Measurements from ENCODE around the gene TBC1D2B.

TBC1D2B gene

GRCh38 chr15:78093242-78094020 is 15.9 kb upstream of the TBC1D2B start:
- no peak for DNase-seq
- Histone ChIP-seq H3K36me3 (ENCODE audit: control insufficient read depth, insufficient read depth, low read length) (no peaks in the 10 kb centered on the region), H3K18ac (ENCODE audit: low read length) (no peak overlapping the region), H2BK120ac (ENCODE audit: low read depth, low read length) (no peak overlapping the region), H2AK5ac (ENCODE audit: low read length) (no peak overlapping the region), H3K56ac (ENCODE audit: low read length) (no peak overlapping the region), H3K79me1 (ENCODE audit: low read length) (no peaks in the 10 kb centered on the region), H3K4ac (ENCODE audit: low read depth, low read length) (no peak overlapping the region), H4K8ac (ENCODE audit: low read depth, low read length) (no peak overlapping the region), H3K27ac (ENCODE audit: low read depth, low read length) (no peak overlapping the region), H3K4me2 (ENCODE audit: low read length) (no peak overlapping the region), H3K79me2 (ENCODE audit: control insufficient read depth, insufficient read depth, low read length) (no peaks in the 10 kb centered on the region), H3K4me1 (ENCODE audit: control insufficient read depth, low read depth, low read length) (no peaks in the 10 kb centered on the region), H2BK5ac (ENCODE audit: low read length) (no peak overlapping the region), H2BK15ac (replicated peaks; ENCODE audit: low read depth) (no peak overlapping the region), H3K23ac (ENCODE audit: low read length) (no peak overlapping the region), H4K5ac (ENCODE audit: low read length) (no peak overlapping the region), H3K9ac (ENCODE audit: low read length) (no peak overlapping the region), H3K4me3 (ENCODE audit: low read length) (no peak overlapping the region), H3K27me3 (ENCODE audit: insufficient read depth, low read length, poor library complexity) (no peaks in the 10 kb centered on the region)
- no CpG with 5 or more reads among the region's 5 CpGs for WGBS (ENCODE audit: extremely low coverage, insufficient coverage, low lambda C conversion rate)

GRCh38 chr15:78092261-78093041 is 14.9 kb upstream of the TBC1D2B start, which contains the start of gene SH2D7:
SH2D7 (plus strand) TSS chr15:78092561; CDS start chr15:78092585, 24 bp downstream.
- no peak within 1 kb of the TSS for H4K5ac ChIP-seq (ENCODE audit: low read length)
- no peak within 1 kb of the TSS for H3K23ac ChIP-seq (ENCODE audit: low read length)
- no peak within 1 kb of the TSS for H4K8ac ChIP-seq (ENCODE audit: low read depth, low read length)
- H3K56ac ChIP-seq (ENCODE audit: low read length), result no peak within 1 kb of the TSS
- WGBS (ENCODE audit: extremely low coverage, insufficient coverage, low lambda C conversion rate), result no CpG with 5 or more reads among the region's 11 CpGs
- H3K36me3 ChIP-seq (ENCODE audit: control insufficient read depth, insufficient read depth, low read length), result no peaks in the 10 kb centered on the region
- H2AK5ac ChIP-seq (ENCODE audit: low read length), result no peak within 1 kb of the TSS
- H3K79me1 ChIP-seq (ENCODE audit: low read length), result no peaks in the 10 kb centered on the region
- H3K4me2 ChIP-seq (ENCODE audit: low read length), result no peak within 1 kb of the TSS
- no peak within 1 kb of the TSS for H3K4me3 ChIP-seq (ENCODE audit: low read length)
- no peak within 1 kb of the TSS for H3K18ac ChIP-seq (ENCODE audit: low read length)
- no peak within 1 kb of the TSS for H2BK15ac ChIP-seq (replicated peaks; ENCODE audit: low read depth)
- no peak within 1 kb of the TSS for H2BK5ac ChIP-seq (ENCODE audit: low read length)
- H3K27ac ChIP-seq (ENCODE audit: low read depth, low read length), result no peak within 1 kb of the TSS
- H3K79me2 ChIP-seq (ENCODE audit: control insufficient read depth, insufficient read depth, low read length), result no peaks in the 10 kb centered on the region
- H3K4ac ChIP-seq (ENCODE audit: low read depth, low read length), result no peak within 1 kb of the TSS
- no peaks in the 10 kb centered on the region for H3K27me3 ChIP-seq (ENCODE audit: insufficient read depth, low read length, poor library complexity)
- DNase-seq, result no peak
- H3K4me1 ChIP-seq (ENCODE audit: control insufficient read depth, low read depth, low read length), result no peaks in the 10 kb centered on the region
- H3K9ac ChIP-seq (ENCODE audit: low read length), result no peak within 1 kb of the TSS
- H2BK120ac ChIP-seq (ENCODE audit: low read depth, low read length), result no peak within 1 kb of the TSS

DNA sequence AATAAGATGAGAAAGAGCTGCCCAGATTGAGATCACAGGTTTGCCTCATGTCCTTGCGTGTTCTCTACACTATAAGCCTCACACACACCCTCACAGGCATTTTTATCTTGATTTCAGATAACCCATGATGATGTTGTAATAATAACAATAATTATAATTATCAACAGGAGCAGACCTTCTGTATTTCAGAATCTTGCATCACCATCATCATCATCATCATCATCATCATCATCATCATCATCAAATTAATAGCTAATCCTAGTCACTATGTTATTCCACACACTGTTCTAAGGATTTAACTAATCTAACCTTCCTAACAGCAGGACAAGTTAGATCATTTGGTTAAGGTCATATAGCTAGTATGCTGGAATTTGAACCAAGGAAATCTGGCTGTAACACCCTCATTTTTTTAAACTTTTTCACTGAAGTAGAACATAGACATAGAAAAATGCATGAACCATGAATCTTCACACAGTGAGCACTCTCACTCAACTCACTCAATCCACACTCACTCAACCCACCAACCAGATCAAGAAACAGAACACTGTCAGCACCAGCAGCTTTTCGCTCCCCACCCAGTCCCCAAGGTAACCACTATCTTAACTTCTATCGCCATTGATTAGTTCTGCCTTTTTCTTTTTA is 13.0 kb upstream of the TBC1D2B start:
- H4K5ac ChIP-seq (ENCODE audit: low read length), result no peak overlapping the region
- no peak overlapping the region for H3K27ac ChIP-seq (ENCODE audit: low read depth, low read length)
- no peaks in the 10 kb centered on the region for H3K27me3 ChIP-seq (ENCODE audit: insufficient read depth, low read length, poor library complexity)
- WGBS (ENCODE audit: extremely low coverage, insufficient coverage, low lambda C conversion rate), result no CpG with 5 or more reads among the region's 3 CpGs
- no peak overlapping the region for H3K4me3 ChIP-seq (ENCODE audit: low read length)
- no peaks in the 10 kb centered on the region for H3K79me2 ChIP-seq (ENCODE audit: control insufficient read depth, insufficient read depth, low read length)
- no peak overlapping the region for H3K9ac ChIP-seq (ENCODE audit: low read length)
- no peak overlapping the region for H2BK5ac ChIP-seq (ENCODE audit: low read length)
- no peak overlapping the region for H2AK5ac ChIP-seq (ENCODE audit: low read length)
- H3K4ac ChIP-seq (ENCODE audit: low read depth, low read length), result no peak overlapping the region
- H3K36me3 ChIP-seq (ENCODE audit: control insufficient read depth, insufficient read depth, low read length), result no peaks in the 10 kb centered on the region
- H4K8ac ChIP-seq (ENCODE audit: low read depth, low read length), result no peak overlapping the region
- H2BK15ac ChIP-seq (replicated peaks; ENCODE audit: low read depth), result no peak overlapping the region
- H3K79me1 ChIP-seq (ENCODE audit: low read length), result no peaks in the 10 kb centered on the region
- H3K56ac ChIP-seq (ENCODE audit: low read length), result no peak overlapping the region
- no peak overlapping the region for H3K23ac ChIP-seq (ENCODE audit: low read length)
- H3K4me2 ChIP-seq (ENCODE audit: low read length), result no peak overlapping the region
- no peak overlapping the region for H2BK120ac ChIP-seq (ENCODE audit: low read depth, low read length)
- H3K4me1 ChIP-seq (ENCODE audit: control insufficient read depth, low read depth, low read length), result no peaks in the 10 kb centered on the region
- no peak overlapping the region for H3K18ac ChIP-seq (ENCODE audit: low read length)
- no peak for DNase-seq

GRCh38 chr15:78088773-78089080 is 11.2 kb upstream of the TBC1D2B start:
- no peak overlapping the region for H4K5ac ChIP-seq (ENCODE audit: low read length)
- H3K9ac ChIP-seq (ENCODE audit: low read length), result no peak overlapping the region
- H3K36me3 ChIP-seq (ENCODE audit: control insufficient read depth, insufficient read depth, low read length), result no peaks in the 10 kb centered on the region
- H4K8ac ChIP-seq (ENCODE audit: low read depth, low read length), result no peak overlapping the region
- no peak overlapping the region for H3K4me3 ChIP-seq (ENCODE audit: low read length)
- H2BK15ac ChIP-seq (replicated peaks; ENCODE audit: low read depth), result no peak overlapping the region
- no peak overlapping the region for H3K4ac ChIP-seq (ENCODE audit: low read depth, low read length)
- H3K56ac ChIP-seq (ENCODE audit: low read length), result no peak overlapping the region
- no peak overlapping the region for H2BK5ac ChIP-seq (ENCODE audit: low read length)
- no peak overlapping the region for H2BK120ac ChIP-seq (ENCODE audit: low read depth, low read length)
- H3K4me1 ChIP-seq (ENCODE audit: control insufficient read depth, low read depth, low read length), result no peaks in the 10 kb centered on the region
- H3K27me3 ChIP-seq (ENCODE audit: insufficient read depth, low read length, poor library complexity), result no peaks in the 10 kb centered on the region
- H3K4me2 ChIP-seq (ENCODE audit: low read length), result no peak overlapping the region
- no peak overlapping the region for H2AK5ac ChIP-seq (ENCODE audit: low read length)
- H3K27ac ChIP-seq (ENCODE audit: low read depth, low read length), result no peak overlapping the region
- no peak overlapping the region for H3K18ac ChIP-seq (ENCODE audit: low read length)
- no peaks in the 10 kb centered on the region for H3K79me1 ChIP-seq (ENCODE audit: low read length)
- no peak for DNase-seq
- H3K79me2 ChIP-seq (ENCODE audit: control insufficient read depth, insufficient read depth, low read length), result no peaks in the 10 kb centered on the region
- no peak overlapping the region for H3K23ac ChIP-seq (ENCODE audit: low read length)
- no CpG with 5 or more reads among the region's 3 CpGs for WGBS (ENCODE audit: extremely low coverage, insufficient coverage, low lambda C conversion rate)

- no peak overlapping the region for H3K18ac ChIP-seq (ENCODE audit: low read length)
- no peak for DNase-seq
- whole genome bisulfite sequencing (ENCODE audit: extremely low coverage, insufficient coverage, low lambda C conversion rate), result no CpG with 5 or more reads among the region's 12 CpGs
These were observed 10.7 kb upstream of the TBC1D2B start for GRCh38 chr15:78087951-78088772.

More at GRCh38 chr15:78087951-78088772, 10.7 kb upstream of the TBC1D2B start:
- no peak overlapping the region for H2AK5ac ChIP-seq (ENCODE audit: low read length)
- no peaks in the 10 kb centered on the region for H3K36me3 ChIP-seq (ENCODE audit: control insufficient read depth, insufficient read depth, low read length)
- H3K4me1 ChIP-seq (ENCODE audit: control insufficient read depth, low read depth, low read length), result no peaks in the 10 kb centered on the region
- no peak overlapping the region for H3K4me3 ChIP-seq (ENCODE audit: low read length)
- no peak overlapping the region for H3K56ac ChIP-seq (ENCODE audit: low read length)
- H3K27ac ChIP-seq (ENCODE audit: low read depth, low read length), result no peak overlapping the region
- no peak overlapping the region for H4K5ac ChIP-seq (ENCODE audit: low read length)
- no peak overlapping the region for H3K4ac ChIP-seq (ENCODE audit: low read depth, low read length)
- no peak overlapping the region for H2BK5ac ChIP-seq (ENCODE audit: low read length)
- H2BK15ac ChIP-seq (replicated peaks; ENCODE audit: low read depth), result no peak overlapping the region
- H2BK120ac ChIP-seq (ENCODE audit: low read depth, low read length), result no peak overlapping the region
- no peak overlapping the region for H3K23ac ChIP-seq (ENCODE audit: low read length)
- no peak overlapping the region for H3K4me2 ChIP-seq (ENCODE audit: low read length)
- H4K8ac ChIP-seq (ENCODE audit: low read depth, low read length), result no peak overlapping the region
- no peaks in the 10 kb centered on the region for H3K79me1 ChIP-seq (ENCODE audit: low read length)
- no peaks in the 10 kb centered on the region for H3K79me2 ChIP-seq (ENCODE audit: control insufficient read depth, insufficient read depth, low read length)
- H3K27me3 ChIP-seq (ENCODE audit: insufficient read depth, low read length, poor library complexity), result no peaks in the 10 kb centered on the region
- no peak overlapping the region for H3K9ac ChIP-seq (ENCODE audit: low read length)
